HCT116 (cell line): Measurements from ENCODE around the gene TGFBRAP1. TPM values are rescaled to one million over a fixed set of nuclear protein-coding genes. Genes with fewer than 3 reads are reported as not detected.

Experiments used
- ATAC-seq: fragments of 200-7000 bp; cut with Tn5 transposase; 2 replicates; pipeline ENCODE4 v1.9.1; 2020; ENCODE audit warnings: mild to moderate bottlenecking, moderate library complexity
- BruUV-seq: library from RNA; stranded (reverse); fragments of 400-500 nt; replicated peaks from 2 replicates; lab custom pipeline; 2021; lab: Mats Ljungman, UMichigan
- CTCF ChIA-PET: fragments of 300-600 bp; sonication (Branson Sonifier 250); formaldehyde crosslinking; loops from one replicate; lab custom pipeline; 2021; ENCODE audit warnings: antibody characterized with exemption; lab: Charles Lee
- POLR2A ChIA-PET: fragments of 300-600, 350-600 bp; sonication (Branson Sonifier 250); formaldehyde crosslinking; loops from one replicate; lab custom pipeline; 2021; ENCODE audit warnings: antibody characterized with exemption; lab: Charles Lee
- RAD21 ChIA-PET, 2 experiments: fragments of 300-600 bp; sonication (Branson Sonifier 250); formaldehyde crosslinking; loops; one replicate each; lab custom pipeline; 2023; ENCODE audit warnings: low total read pairs in 2 of 2; ENCODE audit not compliant: uncharacterized antibody in 2 of 2, unreplicated experiment in 2 of 2, low non-redundant PET in 1 of 2; lab: Charles Lee
- DNase-seq: peaks from one replicate; pipeline ENCODE4 v3.0.0-alpha.2; 2010; ENCODE audit warnings: low read depth, low spot score
- H2AFZ ChIP-seq: fragments of 200-600 bp; shearing (Covaris generic), sonication (generic); 2 replicates; pipeline ENCODE4 v1.6.1; 2017; ENCODE audit warnings: low read depth, mixed run types, mixed read lengths, antibody characterized with exemption, low read length; ENCODE audit not compliant: poor library complexity, severe bottlenecking
- H3K27ac ChIP-seq: 2 replicates; pipeline ENCODE4 v1.5.1; 2012; ENCODE audit warnings: low read depth, low read length
- H3K27me3 ChIP-seq: fragments of 200-600 bp; sonication (generic); 2 replicates; pipeline ENCODE4 v1.6.1; 2016; ENCODE audit warnings: mixed run types, low read length, mixed read lengths; ENCODE audit not compliant: insufficient read depth
- H3K36me3 ChIP-seq, 2 experiments: fragments of 200-500 bp in 1 of 2; fragments of 200-600 bp in 1 of 2; sonication (Bioruptor generic) in 1 of 2; sonication (generic) in 1 of 2; 2 replicates each; pipeline versions ENCODE4 v1.5.1 to v1.6.1; 2014 to 2016; ENCODE audit warnings: low read length in 2 of 2, inconsistent platforms in 1 of 2, mixed read lengths in 1 of 2, mixed run types in 1 of 2; ENCODE audit not compliant: insufficient read depth in 2 of 2, control insufficient read depth in 1 of 2
- H3K4me1 ChIP-seq, 2 experiments: fragments of 200-600 bp in 1 of 2; sonication (generic) in 1 of 2; 2 replicates each; pipeline versions ENCODE4 v1.5.1 to v1.6.1; 2012 to 2017; ENCODE audit warnings: low read length in 2 of 2, inconsistent platforms in 1 of 2, mild to moderate bottlenecking in 1 of 2, mixed read lengths in 1 of 2, mixed run types in 1 of 2, moderate library complexity in 1 of 2; ENCODE audit not compliant: insufficient read depth in 2 of 2, control insufficient read depth in 1 of 2
- H3K4me2 ChIP-seq: fragments of 200-600 bp; sonication (generic); 2 replicates; pipeline ENCODE4 v1.6.1; 2017; ENCODE audit warnings: mixed run types, low read length, mixed read lengths
- H3K4me3 ChIP-seq, 2 experiments: fragments of 200-600 bp in 1 of 2; sonication (generic) in 1 of 2; replicated peaks in 1 of 2; 2 replicates each; pipeline ENCODE4 v1.5.1; 2011 to 2016; ENCODE audit warnings: low read length in 2 of 2, control low read depth in 1 of 2, low read depth in 1 of 2, mild to moderate bottlenecking in 1 of 2, mixed read lengths in 1 of 2, mixed run types in 1 of 2
- H3K79me2 ChIP-seq: fragments of 200-600 bp; sonication (generic); 2 replicates; pipeline ENCODE4 v1.6.1; 2017; ENCODE audit warnings: mild to moderate bottlenecking, mixed run types, low read length, moderate library complexity, mixed read lengths; ENCODE audit not compliant: insufficient read depth
- H3K9ac ChIP-seq: fragments of 200-600 bp; sonication (generic); 2 replicates; pipeline ENCODE4 v1.6.1; 2016; ENCODE audit warnings: low read length, mixed read lengths
- H3K9me2 ChIP-seq: fragments of 200-600 bp; sonication (generic), shearing (Covaris generic); 2 replicates; pipeline ENCODE4 v1.6.1; 2017; ENCODE audit warnings: mixed run types, mild to moderate bottlenecking, moderate library complexity; ENCODE audit not compliant: insufficient read depth
- H3K9me3 ChIP-seq, 2 experiments: fragments of 200-500 bp in 1 of 2; fragments of 200-600 bp in 1 of 2; sonication (Bioruptor generic) in 1 of 2; sonication (generic) in 1 of 2; 2 replicates each; pipeline ENCODE4 v1.6.1; 2014 to 2017; ENCODE audit warnings: low read length in 2 of 2, mixed read lengths in 2 of 2, inconsistent platforms in 1 of 2, low read depth in 1 of 2, mild to moderate bottlenecking in 1 of 2, mixed run types in 1 of 2, moderate library complexity in 1 of 2; ENCODE audit not compliant: control insufficient read depth in 1 of 2, insufficient read depth in 1 of 2
- H4K20me1 ChIP-seq: fragments of 200-600 bp; sonication (generic), shearing (Covaris generic); 2 replicates; pipeline ENCODE4 v1.6.1; 2017; ENCODE audit warnings: mixed run types, mild to moderate bottlenecking, moderate library complexity; ENCODE audit not compliant: insufficient read depth
- ATF3 ChIP-seq: IDR thresholded peaks from 2 replicates; pipeline ENCODE4 v1.6.1; 2012
- CTCF ChIP-seq, 3 experiments: fragments of 200-600 bp in 1 of 3; sonication (generic) in 1 of 3; IDR thresholded peaks in 2 of 3; conservative IDR thresholded peaks in 1 of 3; 2 replicates each; pipeline ENCODE4 v1.5.1; 2012 to 2017; ENCODE audit warnings: low read depth in 2 of 3, low read length in 2 of 3, antibody characterized with exemption in 1 of 3, borderline replicate concordance in 1 of 3, control low read depth in 1 of 3, mild to moderate bottlenecking in 1 of 3, mixed read lengths in 1 of 3, mixed run types in 1 of 3, moderate library complexity in 1 of 3; ENCODE audit not compliant: insufficient read depth in 1 of 3
- ELF1 ChIP-seq: IDR thresholded peaks from 2 replicates; pipeline ENCODE4 v1.6.1; 2012; ENCODE audit warnings: low read depth, borderline replicate concordance
- POLR2AphosphoS5 ChIP-seq: IDR thresholded peaks from 2 replicates; pipeline ENCODE4 v1.6.1; 2011; ENCODE audit warnings: mild to moderate bottlenecking, low read depth, low read length, moderate library complexity
- RAD21 ChIP-seq: IDR thresholded peaks from 2 replicates; pipeline ENCODE4 v1.6.1; 2012; ENCODE audit warnings: low read depth, mild to moderate bottlenecking
- REST ChIP-seq: IDR thresholded peaks from 2 replicates; pipeline ENCODE4 v1.6.1; 2012; ENCODE audit warnings: low read depth
- SIN3A ChIP-seq: IDR thresholded peaks from 2 replicates; pipeline ENCODE4 v1.6.1; 2012; ENCODE audit warnings: low read depth
- SRF ChIP-seq: IDR thresholded peaks from 2 replicates; pipeline ENCODE4 v1.6.1; 2012; ENCODE audit warnings: low read depth
- YY1 ChIP-seq: IDR thresholded peaks from 2 replicates; pipeline ENCODE4 v1.6.1; 2011; ENCODE audit warnings: low read length, low read depth, moderate library complexity, mild to moderate bottlenecking; ENCODE audit not compliant: insufficient replicate concordance; ENCODE audit errors: extremely low read depth
- intact Hi-C: fragments of 100-400 bp; cut with micrococcal nuclease; formaldehyde crosslinking; loops from 2 replicates; pipeline ENCODE4 v1.10.0; 2022
- total RNA-seq: library from RNA; stranded (reverse); gene quantifications from one replicate; pipeline ENCODE4 v1.2.1, GENCODE V29; 2021; ENCODE audit not compliant: unreplicated experiment

The TGFBRAP1 gene
- total RNA-seq, 1 experiment from 2014 or later: 18.3 TPM

- Histone ChIP-seq H3K4me1 (no peaks in the 10 kb centered on the region), H3K36me3 (peaks cover 7 to 9% of the 10 kb centered on the region in 2 experiments; a peak in 2 of 4 replicates), H3K9ac (no peak overlapping the region), H3K27ac (no peak overlapping the region), H3K79me2 (no peaks in the 10 kb centered on the region), H4K20me1 (no peaks in the 10 kb centered on the region), H3K9me3 (no peaks in the 10 kb centered on the region), H2AFZ (no peak overlapping the region), H3K27me3 (no peaks in the 10 kb centered on the region), H3K9me2 (no peaks in the 10 kb centered on the region), H3K4me2 (no peak overlapping the region), H3K4me3 (no peak overlapping the region)
- no TSS peak for BruUV-seq
- ATAC-seq (no peak), DNase-seq (no peak)
- no peak for TF ChIP-seq YY1
- TF ChIP-seq CTCF (IDR thresholded peaks at IDR 0.05 in 2 of 3, conservative IDR thresholded peaks at IDR 0.05 in 1 of 3; ENCODE audit: borderline replicate concordance in 1 of 3, insufficient read depth in 1 of 3, low read depth in 2 of 3, low read length in 2 of 3): no peak
- no peak for TF ChIP-seq ELF1
- TF ChIP-seq REST: no peak
- TF ChIP-seq RAD21: no peak
- TF ChIP-seq SIN3A: no peak
- no peak for TF ChIP-seq POLR2AphosphoS5
- no peak for TF ChIP-seq SRF
- no peak for TF ChIP-seq ATF3
- ChIA-PET POLR2A (no interaction called here), RAD21 (no interaction called here), CTCF (no interaction called here)
- intact Hi-C loops: no loop called here
Observed at GRCh38 chr2:105290981-105291660, 38.4 kb downstream of the TGFBRAP1 start.
